DMS 273 (cell line): ENCODE results near the gene TBC1D4.
A peak's percentile ranks its signal among the peaks of the same experiment; 100 is the strongest.
"Not testable (repeated sequence)": the region's sequence is repeated elsewhere in the genome, so short reads cannot be mapped to it uniquely, and the experiment has no call there.

Experiments
- DNase-seq: peaks from one replicate; lab custom pipeline; 2025; ENCODE audit not compliant: unreplicated experiment; lab: John Stamatoyannopoulos, UW

TBC1D4 gene

GRCh38 chr13:75455962-75456361, 26.0 kb downstream of the TBC1D4 start:
- no peak for DNase-seq

GRCh38 chr13:75454497-75454896, 27.5 kb downstream of the TBC1D4 start:
- peak; percentile 13 for DNase-seq

- DNase-seq: no peak
Observed at GRCh38 chr13:75452564-75452963, 29.4 kb downstream of the TBC1D4 start.

DNA sequence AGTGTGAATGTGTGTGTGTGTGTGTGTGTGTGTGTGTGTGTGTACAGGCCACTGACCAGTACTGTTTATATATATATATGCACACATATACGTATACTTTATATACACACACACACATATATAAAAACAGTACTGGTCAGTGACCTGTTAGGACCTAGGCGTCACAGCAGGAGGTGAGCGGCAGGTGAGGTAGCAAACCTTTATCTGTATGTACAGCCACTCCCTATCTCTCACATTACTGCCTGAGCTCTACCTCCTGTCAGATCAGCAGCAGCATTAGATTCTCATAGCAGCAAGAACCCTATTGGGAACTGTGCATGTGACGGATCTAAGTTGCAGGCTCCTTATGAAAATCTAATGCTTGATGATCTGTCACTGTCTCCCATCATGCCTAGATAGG, 34.5 kb downstream of the TBC1D4 start:
- no peak for DNase-seq

DNA sequence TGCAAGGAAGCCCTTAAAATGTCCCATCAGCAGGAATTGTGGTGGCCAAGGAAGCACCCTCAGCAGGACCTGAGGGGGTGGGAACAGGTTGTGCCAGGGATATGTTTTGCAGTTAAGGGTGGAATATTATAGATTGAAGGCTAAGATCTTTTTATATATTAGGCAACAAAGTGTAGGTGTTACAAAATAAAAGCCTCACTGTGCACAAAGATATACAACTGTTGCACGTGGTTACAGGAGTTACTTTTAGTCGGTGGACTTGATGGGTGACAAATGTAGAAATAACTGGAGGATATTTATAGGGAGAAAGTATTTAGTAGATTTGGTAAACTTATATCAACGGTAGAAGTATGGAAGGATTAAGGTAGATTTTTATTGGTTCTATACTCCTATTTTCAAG, 35.1 kb downstream of the TBC1D4 start:
- no peak for DNase-seq

- no peak for DNase-seq
Observed at GRCh38 chr13:75445717-75446499, 36.1 kb downstream of the TBC1D4 start.

DNA sequence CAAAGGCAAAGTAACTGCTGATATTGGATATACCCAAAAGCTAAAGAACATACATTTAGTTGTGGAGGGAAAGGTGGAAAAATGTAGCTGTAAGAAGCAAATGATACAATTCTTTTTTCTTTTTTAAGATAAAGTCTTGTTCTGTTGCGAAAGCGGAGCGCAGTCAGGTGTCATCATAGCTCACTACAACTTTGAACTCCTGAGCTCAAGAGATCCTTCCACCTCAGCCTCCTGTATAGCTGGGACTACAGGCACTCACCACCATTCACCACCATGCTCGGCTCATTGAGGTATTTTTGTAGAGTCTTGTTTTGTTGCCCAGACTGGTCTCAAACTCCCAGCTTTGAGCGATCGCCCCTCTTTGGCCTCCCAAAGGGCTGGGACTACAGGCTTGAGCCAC, 38.0 kb downstream of the TBC1D4 start:
- no peak for DNase-seq

GRCh38 chr13:75443356-75443958, 38.5 kb downstream of the TBC1D4 start:
- no peak for DNase-seq

- DNase-seq: peak; percentile 55
Observed at GRCh38 chr13:75442736-75443234, 39.2 kb downstream of the TBC1D4 start.

DNA sequence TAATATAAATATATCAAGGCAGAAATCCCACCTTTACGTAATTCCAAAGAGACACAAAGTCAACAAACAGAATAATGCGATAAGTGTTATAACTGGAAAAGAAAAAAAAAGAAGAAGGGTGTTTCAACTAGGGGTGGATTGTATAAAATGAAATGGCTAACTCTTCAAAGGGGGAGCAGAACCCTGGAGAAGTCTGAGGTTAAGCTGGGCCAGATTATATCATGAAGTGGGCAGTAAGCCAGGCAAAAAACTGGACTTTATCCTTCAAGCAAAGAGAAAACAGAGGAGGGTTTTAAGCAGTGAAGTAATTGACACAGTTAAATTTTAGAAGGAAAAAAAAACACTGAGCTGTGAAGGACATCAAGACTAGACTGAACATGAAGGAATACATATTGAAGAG, 41.9 kb downstream of the TBC1D4 start:
- peak; percentile 15 for DNase-seq

DNA sequence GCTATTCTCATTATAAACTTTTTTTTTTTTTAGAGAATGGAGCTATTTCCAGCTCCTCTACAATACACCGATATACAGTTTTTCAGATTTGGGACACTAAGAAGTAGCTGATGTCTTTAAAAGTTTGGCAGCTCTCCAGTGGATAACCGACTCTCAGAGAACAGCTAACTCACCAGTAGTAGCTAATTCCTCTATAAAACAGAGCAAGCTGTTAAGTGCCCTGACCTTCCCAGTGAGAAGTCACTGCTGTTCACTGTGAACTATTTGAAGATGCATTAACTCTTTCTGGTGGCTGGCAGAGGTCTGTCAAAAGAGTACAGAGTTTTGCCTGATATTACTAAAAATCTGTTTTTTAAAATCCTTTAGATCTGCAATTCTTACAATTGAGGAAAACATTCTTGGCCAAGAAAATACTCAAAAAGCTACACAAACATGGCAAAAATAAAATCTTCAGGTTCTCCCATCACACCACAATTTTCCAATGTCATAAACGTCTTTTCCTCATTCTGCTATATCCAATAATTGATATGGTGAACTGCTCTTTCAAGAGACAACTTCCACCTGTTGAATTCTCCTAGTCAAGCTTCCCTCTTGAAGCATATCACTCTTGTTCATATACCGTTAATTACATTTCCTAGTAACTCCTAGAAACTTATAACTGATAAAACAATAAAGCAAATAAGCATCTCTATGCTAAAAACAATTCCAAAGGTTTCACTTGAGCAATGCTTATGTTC, 44.2 kb downstream of the TBC1D4 start:
- DNase-seq: peak; percentile 85

DNA sequence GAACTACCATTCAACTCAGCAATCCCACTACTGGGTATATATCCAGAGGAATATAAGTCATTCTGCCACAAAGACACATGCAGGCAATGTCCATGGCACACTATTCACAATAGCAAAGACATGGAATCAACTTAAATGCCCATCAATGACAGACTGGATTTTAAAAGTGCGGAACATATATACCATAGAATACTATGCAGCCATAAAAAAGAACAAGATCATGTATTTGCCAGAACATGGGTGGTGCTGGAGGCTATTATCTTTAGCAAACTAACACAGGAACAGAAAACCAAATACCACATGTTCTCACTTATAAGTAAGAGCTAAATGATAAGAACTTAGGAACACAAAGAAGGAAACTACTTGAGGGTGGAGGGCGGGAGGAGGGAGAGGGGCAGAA, 47.8 kb downstream of the TBC1D4 start:
- not testable (repeated sequence) for DNase-seq

DNA sequence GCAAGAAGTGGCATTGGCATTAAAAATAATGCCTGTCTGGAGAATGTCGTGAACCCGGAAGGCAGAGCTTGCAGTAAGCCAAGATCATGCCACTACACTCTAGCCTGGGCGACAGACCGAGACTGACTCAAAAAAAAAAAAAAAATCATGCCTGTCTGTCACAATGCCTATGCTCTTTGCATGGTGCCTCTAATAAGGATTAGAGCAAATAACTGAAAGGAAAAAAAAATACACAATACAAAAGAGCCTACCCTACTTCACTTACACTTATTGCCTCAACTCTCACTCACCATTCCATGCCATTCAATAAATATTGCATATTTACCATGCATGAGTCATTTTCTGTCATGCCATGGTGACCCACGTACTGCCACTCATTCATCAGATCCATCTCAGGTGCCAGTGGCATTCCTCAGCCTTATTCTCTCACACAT, 49.1 kb downstream of the TBC1D4 start:
- DNase-seq: no peak

DNA sequence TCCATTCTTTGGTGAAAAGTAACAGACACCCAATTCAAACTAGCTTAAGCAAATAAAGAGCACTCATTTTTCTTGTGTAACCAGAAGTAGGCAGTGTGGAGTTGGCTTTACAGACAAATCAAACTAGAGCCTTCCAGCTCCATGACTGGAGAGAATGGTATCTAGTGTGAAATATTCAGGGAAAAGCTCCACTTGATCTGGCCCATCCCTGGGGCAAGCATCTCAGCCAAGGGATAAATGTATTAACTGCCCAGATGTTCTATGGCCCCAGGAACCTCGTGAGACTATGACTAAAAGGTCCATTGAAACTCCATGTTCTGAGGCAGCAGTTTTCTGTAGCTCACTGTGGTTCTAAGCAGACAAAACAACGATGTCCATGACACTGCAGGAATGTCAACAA, 49.9 kb downstream of the TBC1D4 start:
- peak; percentile 23 for DNase-seq

- peak; percentile 63 for DNase-seq
Observed at GRCh38 chr13:75430436-75431209, 51.3 kb downstream of the TBC1D4 start.

DNA sequence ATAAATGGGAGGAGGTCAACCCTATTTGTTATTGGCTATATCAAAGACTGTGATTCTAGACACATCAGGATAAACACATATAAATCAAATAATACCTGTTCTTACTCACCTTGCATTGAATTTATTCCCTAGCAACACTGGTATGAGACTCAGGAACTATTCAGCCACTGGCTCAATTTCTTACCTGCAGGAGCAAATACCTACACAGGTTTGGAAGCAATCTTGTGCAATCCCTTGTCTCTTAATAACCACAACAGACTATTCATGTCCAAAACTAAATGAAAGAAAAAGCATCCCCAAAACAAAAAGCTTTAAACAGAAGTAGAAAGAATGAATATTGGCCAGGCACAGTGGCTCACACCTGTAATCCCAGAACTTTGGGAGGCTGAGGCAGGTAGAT, 55.5 kb downstream of the TBC1D4 start:
- DNase-seq: no peak

GRCh38 chr13:75425216-75426009, 56.6 kb downstream of the TBC1D4 start:
- no peak for DNase-seq

- no peak for DNase-seq
Observed at GRCh38 chr13:75423946-75424345, 58.0 kb downstream of the TBC1D4 start.

- no peak for DNase-seq
Observed at GRCh38 chr13:75422028-75422427, 59.9 kb downstream of the TBC1D4 start.

GRCh38 chr13:75421133-75421532, 60.8 kb downstream of the TBC1D4 start:
- DNase-seq: no peak
